ENCODE measurements around the gene STXBP6. TPM values are rescaled to one million over a fixed set of nuclear protein-coding genes. Genes with fewer than 3 reads are reported as not detected.

The STXBP6 gene
- polyA plus RNA-seq, 1 donor (not counting 4 experiments of a cell fraction or from before 2014, with no cell fraction given) = 1.4 TPM

- H3K4me2 ChIP-seq (ENCODE audit: control insufficient read depth, extremely low read depth, insufficient read depth, low read depth, low read length) = no peak overlapping the region
- H3K9ac ChIP-seq (ENCODE audit: control insufficient read depth, extremely low read depth, insufficient read depth, low read length) = no peak overlapping the region
- H2AFZ ChIP-seq (ENCODE audit: control insufficient read depth, low read length) = no peak overlapping the region
- no peaks in the 10 kb centered on the region for H4K20me1 ChIP-seq (ENCODE audit: control insufficient read depth, extremely low read depth, insufficient read depth, low read length)
- H3K9me1 ChIP-seq (ENCODE audit: control insufficient read depth, extremely low read depth, insufficient read depth, low read length) = no peaks in the 10 kb centered on the region
- no peak overlapping the region for H3K4me3 ChIP-seq (ENCODE audit: control insufficient read depth in 2 of 3, extremely low read depth in 1 of 3, insufficient read depth in 2 of 3, low read depth in 1 of 3, low read length in 3 of 3)
- H3K36me3 ChIP-seq (ENCODE audit: control insufficient read depth in 2 of 2, extremely low read depth in 1 of 2, insufficient read depth in 2 of 2, low read length in 2 of 2) = no peaks in the 10 kb centered on the region
- H3K27me3 ChIP-seq (ENCODE audit: control insufficient read depth, extremely low read depth, insufficient read depth, low read length) = no peaks in the 10 kb centered on the region
- no peaks in the 10 kb centered on the region for H3K4me1 ChIP-seq (ENCODE audit: control insufficient read depth, extremely low read depth, insufficient read depth, low read length)
- no peaks in the 10 kb centered on the region for H3K9me3 ChIP-seq (ENCODE audit: control insufficient read depth, low read depth, low read length)
- no peak for DNase-seq (ENCODE audit: low read depth, low spot score)
- no peaks in the 10 kb centered on the region for H3K79me2 ChIP-seq (ENCODE audit: control insufficient read depth, insufficient read depth, low read length)
- no peak for FAIRE-seq
- dilution Hi-C loops (cut with MboI; ENCODE audit: extremely low pct_ligation_motif_present, low sequenced_read_pairs) = no loop called here
- no peak overlapping the region for H3K27ac ChIP-seq (ENCODE audit: control insufficient read depth, insufficient read depth, low read length)
- no peak for TF ChIP-seq EZH2 (IDR thresholded peaks at IDR 0.05; ENCODE audit: low read length)
- no peak for TF ChIP-seq CTCF (optimal IDR thresholded peaks at IDR 0.05 in 1 of 3, IDR thresholded peaks at IDR 0.05 in 1 of 3, conservative IDR thresholded peaks at IDR 0.05 in 1 of 3; ENCODE audit: extremely low read depth in 1 of 3, insufficient read depth in 2 of 3, low read length in 3 of 3)
Measured at GRCh38 chr14:24888532-24888931, 161.4 kb downstream of the STXBP6 start.

GRCh38 chr14:24887623-24888304 is 162.2 kb downstream of the STXBP6 start:
- no peaks in the 10 kb centered on the region for H3K4me1 ChIP-seq (ENCODE audit: control insufficient read depth, extremely low read depth, insufficient read depth, low read length)
- no peaks in the 10 kb centered on the region for H3K79me2 ChIP-seq (ENCODE audit: control insufficient read depth, insufficient read depth, low read length)
- no peak overlapping the region for H3K27ac ChIP-seq (ENCODE audit: control insufficient read depth, insufficient read depth, low read length)
- TF ChIP-seq EZH2 (IDR thresholded peaks at IDR 0.05; ENCODE audit: low read length) = no peak
- no peak for TF ChIP-seq CTCF (optimal IDR thresholded peaks at IDR 0.05 in 1 of 3, IDR thresholded peaks at IDR 0.05 in 1 of 3, conservative IDR thresholded peaks at IDR 0.05 in 1 of 3; ENCODE audit: extremely low read depth in 1 of 3, insufficient read depth in 2 of 3, low read length in 3 of 3)
- no peak overlapping the region for H2AFZ ChIP-seq (ENCODE audit: control insufficient read depth, low read length)
- no peak for DNase-seq (ENCODE audit: low read depth, low spot score)
- H3K4me3 ChIP-seq (ENCODE audit: control insufficient read depth in 2 of 3, extremely low read depth in 1 of 3, insufficient read depth in 2 of 3, low read depth in 1 of 3, low read length in 3 of 3) = no peak overlapping the region
- no peaks in the 10 kb centered on the region for H3K9me3 ChIP-seq (ENCODE audit: control insufficient read depth, low read depth, low read length)
- no peak for FAIRE-seq
- H3K9ac ChIP-seq (ENCODE audit: control insufficient read depth, extremely low read depth, insufficient read depth, low read length) = no peak overlapping the region
- no peaks in the 10 kb centered on the region for H3K36me3 ChIP-seq (ENCODE audit: control insufficient read depth in 2 of 2, extremely low read depth in 1 of 2, insufficient read depth in 2 of 2, low read length in 2 of 2)
- H3K9me1 ChIP-seq (ENCODE audit: control insufficient read depth, extremely low read depth, insufficient read depth, low read length) = no peaks in the 10 kb centered on the region
- H3K27me3 ChIP-seq (ENCODE audit: control insufficient read depth, extremely low read depth, insufficient read depth, low read length) = no peaks in the 10 kb centered on the region
- dilution Hi-C loops (cut with MboI; ENCODE audit: extremely low pct_ligation_motif_present, low sequenced_read_pairs) = no loop called here
- H3K4me2 ChIP-seq (ENCODE audit: control insufficient read depth, extremely low read depth, insufficient read depth, low read depth, low read length) = no peak overlapping the region
- no peaks in the 10 kb centered on the region for H4K20me1 ChIP-seq (ENCODE audit: control insufficient read depth, extremely low read depth, insufficient read depth, low read length)
